Skin of body (tissue), 2 donors: ENCODE data around the gene SLC25A22. TPM values are rescaled to one million over a fixed set of nuclear protein-coding genes. Genes with fewer than 3 reads are reported as not detected.

ENCODE experiments used
- DNase-seq: peaks from one replicate; lab custom pipeline; 2025; lab: John Stamatoyannopoulos, UW
- total RNA-seq: library from RNA; depleted of rRNA; stranded (reverse); fragments of >200 nt; gene quantifications from one replicate; pipeline ENCODE4 v1.2.3, GENCODE V29; 2014

Gene SLC25A22
- 11.6 TPM for total RNA-seq

DNA sequence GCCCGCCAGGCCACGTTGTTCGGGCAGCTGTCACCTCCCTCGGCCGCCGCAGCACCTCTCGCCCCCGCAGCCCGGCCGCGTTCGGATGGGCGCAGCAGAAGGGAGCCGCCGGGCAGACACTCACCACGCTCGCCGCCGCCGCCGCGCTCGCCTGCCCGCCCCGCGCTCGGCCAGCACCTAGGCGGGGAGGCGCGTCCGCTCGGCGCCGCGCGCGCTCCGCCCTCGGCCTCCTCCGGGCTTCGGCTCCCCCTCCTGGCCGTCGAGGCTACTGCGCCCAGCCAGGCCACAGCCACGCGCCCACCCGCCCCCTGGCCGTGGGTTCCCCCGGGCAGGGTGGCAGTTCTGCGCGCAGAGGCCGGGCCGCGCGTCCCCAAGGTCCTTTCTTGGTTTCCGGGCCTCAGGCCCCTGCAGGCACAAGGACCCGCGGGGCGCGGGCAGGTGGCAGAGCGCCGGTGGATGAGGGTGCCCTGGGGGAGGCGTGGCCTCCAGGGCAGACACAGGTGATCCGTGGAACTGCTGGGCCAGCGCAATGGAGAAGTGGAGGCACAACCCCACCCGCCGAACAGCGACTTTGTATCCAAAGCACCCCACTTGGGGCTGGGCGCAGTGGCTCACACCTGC is at the start of gene SLC25A22:
TSS of gene SLC25A22 (minus strand) at position 189 of the 621 bp plus-strand sequence. CDS start 3,275 bp downstream, outside the sequence.
- peak; percentile 62 for DNase-seq

DNA sequence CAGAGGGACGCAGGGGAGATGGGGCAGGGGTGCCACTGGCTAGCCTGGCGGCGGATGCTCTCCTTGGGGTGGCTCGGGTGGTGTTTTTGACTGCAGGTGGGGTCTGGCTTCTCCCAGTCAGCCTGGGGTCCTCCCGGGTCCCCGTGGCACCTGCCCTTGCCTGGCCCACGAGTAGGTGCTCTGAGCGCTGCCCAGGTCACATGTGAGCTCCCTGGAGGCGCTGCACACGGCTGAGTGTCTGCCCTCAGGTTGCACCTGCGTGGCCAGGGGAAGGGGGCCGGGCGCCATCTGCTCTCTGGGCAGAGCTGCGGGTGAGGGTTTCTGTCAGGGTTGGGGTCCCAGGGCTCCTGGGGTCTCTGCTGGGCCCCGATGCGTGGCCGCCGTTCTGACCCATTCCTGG is 49.8 kb upstream of the SLC25A22 start:
- no peak for DNase-seq

DNA sequence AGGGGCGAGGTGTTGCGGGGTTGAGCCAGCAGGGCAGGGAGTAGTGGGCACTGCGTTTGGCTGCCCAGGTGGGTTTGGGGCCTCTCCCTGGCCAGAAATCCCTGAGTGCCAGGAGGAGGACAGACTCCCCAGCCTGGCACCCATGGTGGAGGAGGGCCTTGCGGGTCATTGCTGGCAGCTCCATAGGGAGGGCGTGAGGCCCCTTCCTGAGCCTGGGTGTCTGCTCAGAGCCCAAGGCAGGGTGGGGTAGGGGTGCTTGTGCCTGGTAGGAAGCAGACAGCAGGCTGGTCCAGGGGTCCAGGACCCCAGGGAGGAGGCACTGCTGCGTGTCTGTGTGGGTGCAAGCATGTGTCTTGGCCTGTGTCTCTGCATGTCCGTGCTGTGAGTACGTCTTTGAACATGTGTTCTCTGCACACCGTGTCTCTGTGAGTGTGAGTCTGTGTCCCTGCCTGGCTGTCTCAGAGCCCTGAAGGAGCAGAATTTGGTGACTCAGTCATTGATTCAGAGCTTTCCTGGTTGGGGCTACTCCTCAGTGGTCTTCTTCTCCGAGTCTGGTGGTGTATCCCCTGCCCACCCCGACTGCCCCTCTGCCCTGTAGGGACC is 48.5 kb upstream of the SLC25A22 start:
- no peak for DNase-seq

DNA sequence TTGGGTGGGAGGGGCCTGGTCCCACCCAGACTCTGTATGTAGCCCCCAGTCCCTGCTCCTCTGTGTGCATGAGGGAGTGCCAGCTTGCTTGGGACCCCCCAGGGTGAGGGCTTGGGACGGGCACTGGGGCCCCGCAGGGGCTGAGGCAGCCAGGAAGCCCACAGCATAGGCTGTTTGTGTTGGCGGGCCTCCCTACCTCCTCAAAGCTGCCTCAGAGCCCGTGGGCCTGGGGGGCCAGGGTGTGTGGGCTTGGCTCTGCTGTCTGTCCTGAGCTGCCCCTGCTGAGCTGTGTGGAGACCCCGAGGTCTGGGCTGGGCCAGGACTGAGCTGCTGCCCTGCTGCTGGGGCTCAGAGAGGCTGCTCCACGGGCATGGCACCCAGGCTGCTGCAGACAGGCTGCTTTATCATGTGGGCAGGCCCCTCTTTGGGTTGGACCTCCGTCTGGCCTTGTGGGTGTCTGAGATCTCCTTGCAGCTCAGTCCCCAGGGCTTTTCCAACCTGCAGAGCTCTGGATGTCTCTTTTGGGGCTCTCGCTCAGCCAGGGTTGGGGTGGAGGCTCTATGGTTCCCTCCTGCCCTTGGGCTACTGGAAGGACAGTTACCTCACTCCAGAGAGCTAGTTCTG is 47.9 kb upstream of the SLC25A22 start:
- no peak for DNase-seq

DNA sequence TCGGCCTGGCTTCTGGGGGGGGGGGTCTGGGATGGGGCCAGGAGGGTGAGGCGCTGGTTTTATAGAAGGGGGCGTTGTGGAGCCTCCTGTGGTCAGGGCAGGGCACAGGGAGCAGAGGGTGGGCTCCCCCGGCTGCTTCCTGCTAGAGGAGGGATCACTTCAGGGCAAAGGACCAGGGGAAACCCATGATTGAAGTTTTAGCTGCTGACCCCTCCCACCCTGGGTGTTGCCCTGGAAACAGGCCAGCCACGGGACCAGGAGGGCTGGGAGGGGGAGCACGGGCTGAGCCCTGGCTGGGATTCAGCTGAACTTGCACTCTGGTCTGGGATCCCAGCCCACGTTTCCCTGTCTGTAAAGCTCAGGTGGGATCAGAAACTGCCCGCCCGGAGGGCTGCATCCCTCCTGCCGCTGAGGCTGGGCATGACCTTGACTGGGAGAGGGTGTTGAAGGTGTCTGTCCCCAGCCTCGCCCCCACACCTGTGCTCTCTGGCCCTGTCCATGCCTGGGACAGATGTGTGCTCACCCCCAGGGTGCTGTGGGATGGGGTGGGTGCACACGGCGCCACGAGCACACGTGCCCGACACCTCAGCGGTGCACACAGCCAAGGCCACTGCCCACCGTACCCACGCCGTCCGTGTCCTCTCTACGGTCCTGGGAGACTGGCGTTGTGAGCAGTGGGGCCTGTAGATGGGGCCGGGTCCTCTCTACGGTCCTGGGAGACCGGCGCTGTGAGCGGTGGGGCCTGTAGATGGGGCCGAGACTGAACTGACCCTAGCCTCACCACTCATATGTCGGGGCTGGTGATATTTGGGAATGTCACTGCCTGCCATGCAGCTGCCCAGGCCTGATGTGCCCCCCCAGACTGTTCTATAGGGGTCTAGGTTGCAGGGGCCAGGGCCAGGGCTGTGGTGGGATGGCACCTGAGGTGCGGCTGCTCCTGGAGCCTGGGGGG is 46.9 kb upstream of the SLC25A22 start:
- peak; percentile 94 for DNase-seq

DNA sequence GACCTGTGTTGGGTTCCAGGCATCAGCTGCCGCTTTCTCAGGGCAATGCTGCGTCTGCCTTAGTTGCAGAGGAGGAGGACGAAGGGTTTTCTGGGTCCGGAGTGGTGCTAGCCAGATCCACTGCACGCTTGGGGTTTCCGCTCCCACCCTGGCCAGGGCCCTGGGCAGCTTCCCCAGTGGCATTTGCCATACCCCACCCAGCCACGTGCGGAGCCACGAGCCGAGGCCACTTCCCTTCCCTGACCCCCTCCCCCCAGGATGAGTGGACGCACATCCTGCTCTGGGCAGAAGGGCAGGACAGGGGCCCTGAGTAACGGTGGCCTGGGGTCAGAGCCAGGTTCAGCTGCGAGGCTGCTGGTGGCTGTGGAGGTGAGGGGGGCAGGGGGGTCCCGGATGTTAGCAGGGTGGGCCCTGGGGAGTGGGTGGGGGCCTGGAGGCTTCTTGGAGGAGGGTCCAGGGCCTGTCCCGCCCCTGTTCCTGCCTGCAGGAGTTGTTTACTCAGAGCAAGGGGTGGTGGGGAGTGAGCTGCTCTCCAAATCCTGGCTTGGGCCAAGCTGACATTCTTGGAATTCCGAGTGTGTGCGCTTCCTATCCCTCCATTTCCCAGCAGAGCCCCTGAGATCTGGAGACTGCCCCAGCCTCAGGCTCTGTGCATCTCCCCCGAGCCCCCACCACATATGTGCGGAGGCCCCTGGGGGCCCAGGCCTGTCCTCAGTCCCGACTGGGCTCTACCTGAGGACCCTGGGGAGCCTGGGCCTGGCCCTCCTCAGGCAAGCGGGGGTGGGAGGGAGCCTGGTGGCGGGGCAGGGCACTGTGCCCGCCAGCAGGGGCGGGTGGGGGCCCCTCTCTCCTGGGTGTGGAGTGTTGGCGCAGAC is 46.0 kb upstream of the SLC25A22 start:
- DNase-seq: peak; percentile 92

DNA sequence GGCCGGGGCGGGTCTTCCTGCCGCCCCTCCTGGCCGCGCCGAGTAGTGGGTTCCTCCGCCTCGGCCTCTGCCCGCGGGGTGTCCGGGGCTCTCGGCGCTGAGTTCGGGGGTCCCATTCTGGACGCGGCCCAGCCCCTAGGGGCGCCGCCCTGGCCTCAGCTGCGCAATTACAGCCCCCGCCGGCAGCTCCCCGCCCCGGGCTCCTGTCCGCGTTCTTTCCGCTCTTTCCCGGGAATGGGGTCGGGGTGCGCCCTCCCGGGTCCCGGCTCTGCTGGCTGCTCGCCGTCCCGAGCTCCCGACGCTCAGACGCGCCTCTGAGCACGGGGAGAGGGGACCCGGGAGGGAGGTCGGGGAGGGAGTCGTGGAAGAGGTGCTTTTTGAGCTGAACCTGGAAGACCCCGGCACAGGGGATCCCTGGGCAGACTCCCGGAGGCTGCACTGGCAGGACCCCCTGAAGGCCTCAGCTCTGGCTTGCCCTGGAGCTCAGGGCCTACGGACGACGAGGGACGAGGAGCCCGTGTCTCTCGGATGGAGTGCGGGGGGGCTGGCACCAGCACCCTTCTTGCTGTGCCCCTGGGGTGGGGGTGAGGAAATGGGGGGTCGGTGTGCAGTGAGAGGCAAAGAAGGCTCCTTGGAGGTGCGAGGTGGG is 45.1 kb upstream of the SLC25A22 start:
- DNase-seq: no peak

DNA sequence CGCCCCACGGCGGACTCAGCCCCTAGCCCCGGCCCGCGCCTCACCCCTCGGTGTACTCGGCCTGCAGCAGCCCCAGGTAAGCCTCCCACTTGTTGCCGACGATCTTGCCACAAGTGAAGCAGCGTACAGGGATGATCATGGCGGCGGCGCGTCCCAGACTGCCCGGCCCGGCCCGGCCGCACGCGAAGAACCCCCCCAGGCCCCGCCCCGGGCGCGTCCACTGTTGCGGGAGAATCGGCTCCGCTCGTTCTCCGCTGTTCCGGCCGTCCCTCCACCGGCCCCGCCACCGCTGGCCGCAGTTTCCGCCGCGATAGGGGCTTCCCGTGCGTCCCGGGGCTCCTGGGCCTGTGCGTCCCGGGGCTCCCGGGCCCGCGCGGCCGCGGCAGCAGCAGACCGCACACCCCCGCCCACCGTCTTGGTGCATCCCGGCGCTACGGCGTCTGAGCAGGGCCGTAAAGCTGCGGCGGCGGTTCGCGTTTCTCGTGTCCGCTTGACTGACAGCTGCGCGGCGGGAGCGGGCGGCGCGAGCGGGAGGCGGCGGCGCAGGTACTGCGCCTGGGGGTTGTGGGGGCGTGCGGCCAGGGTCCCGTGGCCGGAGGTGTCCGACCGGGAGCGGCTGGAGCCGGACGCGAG is 44.4 kb upstream of the SLC25A22 start, which contains the start of the genes POLR2L and TSPAN4:
TSS of gene POLR2L (minus strand) at position 160 of the 633 bp plus-strand sequence. CDS start at position 139, 21 bp downstream.
TSS of gene TSPAN4 (plus strand) at position 483 of the 633 bp plus-strand sequence. CDS start 7,453 bp downstream, outside the sequence.
- DNase-seq: peak; percentile 82

DNA sequence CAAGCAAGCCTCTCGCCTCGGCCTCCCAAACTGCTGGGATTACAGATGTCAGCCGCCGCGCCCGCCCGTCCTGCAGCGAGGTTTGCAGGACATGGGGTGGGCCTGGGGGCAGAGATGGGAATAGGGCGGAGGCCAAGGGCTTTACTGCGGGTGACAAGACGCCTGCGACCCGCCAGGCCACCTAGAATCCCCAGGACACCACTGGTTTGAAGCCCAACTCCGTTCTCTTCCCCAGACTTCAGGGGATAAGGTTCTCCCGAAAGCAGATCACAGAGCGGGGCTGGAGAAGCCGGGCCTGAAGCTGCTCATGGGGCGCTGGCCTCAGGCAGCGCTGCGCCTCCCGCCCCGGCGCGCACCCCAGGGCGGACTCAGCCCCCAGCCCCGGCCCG is 43.9 kb upstream of the SLC25A22 start:
- DNase-seq: no peak

DNA sequence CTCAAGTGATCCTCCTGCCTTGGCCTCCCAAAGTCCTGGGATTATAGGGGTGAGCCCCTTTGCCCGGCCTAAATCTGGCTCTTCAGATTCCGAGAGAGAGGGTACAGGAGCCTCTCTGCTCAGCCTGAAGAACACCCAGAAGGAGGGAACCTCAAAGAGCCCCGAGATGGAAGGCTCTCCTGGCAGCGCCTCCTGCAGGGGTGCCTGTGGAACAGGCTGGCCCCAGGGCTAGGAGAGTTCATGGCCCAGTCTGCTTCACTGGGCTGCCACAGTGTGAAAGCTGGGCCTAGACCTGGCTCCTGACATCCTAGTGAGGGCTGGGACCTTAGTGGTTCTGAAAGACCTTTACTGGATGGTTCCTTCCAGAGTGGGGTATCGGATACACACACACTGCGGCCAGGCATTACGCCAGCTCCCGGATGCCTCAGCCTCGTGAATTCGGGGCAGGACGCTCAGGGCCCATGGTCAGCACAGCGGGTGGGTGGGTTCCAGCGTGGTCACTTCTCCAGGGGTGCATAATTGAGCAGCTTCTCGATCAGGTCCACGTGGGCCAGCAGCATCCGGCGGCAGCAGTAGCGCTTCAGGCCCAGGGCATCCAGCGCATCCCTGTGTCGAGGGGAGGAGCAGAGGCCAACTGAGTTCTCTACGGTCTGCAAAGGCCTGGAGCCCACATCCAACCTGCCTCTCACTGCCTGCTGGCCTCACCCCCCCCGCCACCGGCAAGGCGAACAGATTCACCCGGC is 42.0 kb upstream of the SLC25A22 start:
- no peak for DNase-seq

DNA sequence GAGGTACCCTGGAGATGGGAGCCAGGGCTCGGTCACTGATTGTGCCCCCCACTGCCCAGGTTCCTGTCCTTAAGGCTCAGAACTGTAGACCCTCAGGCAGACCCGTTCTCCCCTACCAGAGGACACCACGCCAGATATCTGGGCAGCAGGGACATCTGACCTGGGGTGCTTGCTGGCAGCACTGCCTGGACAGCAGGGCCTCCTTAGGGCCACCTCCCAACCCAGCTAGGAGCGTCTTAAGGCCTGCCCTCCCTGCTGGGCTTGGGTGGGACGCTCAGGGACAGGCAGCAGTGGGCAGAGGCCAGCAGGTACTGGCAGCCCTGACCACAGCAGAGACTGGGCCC is 41.2 kb upstream of the SLC25A22 start:
- no peak for DNase-seq

DNA sequence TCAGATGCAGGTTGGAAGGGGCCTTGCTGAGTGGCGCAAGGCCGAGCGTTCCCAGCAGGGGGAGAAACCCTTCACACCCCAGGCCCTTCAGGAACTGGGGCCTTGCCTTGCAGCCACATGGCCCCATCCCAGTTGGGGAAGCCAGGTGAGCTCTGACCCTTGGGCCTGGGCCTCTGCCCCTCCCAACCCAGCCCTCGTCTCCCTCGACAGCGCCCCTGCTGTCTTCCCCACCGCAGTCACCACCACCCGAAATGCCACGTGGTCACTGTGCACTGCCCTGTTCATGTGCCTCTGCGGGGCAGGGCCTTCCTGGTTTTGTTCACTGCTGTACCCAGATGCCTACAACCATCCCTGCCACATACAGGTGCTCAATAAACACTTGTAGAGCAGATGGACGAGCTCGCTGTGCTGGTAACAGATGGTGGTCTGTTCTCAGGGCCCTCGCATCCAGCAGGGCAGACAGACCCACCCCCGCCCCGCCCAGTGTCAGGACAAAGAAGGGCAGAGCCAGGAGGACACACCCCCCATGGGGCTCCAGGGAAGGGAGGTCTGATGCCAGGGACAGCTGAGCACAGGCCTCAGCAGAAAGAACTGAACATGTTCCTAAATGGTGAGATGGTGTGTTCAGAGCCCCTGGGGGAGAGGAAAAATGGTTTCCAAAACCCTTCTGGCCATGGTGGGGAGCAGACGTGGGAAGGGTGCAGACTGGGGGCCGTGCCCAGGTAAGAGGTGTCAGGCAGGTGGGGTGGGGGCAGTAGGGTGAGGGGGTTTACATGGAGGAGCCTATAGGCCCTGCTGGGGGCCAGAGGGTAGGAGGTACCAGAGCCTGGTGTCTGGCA is 40.6 kb upstream of the SLC25A22 start:
- no peak for DNase-seq

DNA sequence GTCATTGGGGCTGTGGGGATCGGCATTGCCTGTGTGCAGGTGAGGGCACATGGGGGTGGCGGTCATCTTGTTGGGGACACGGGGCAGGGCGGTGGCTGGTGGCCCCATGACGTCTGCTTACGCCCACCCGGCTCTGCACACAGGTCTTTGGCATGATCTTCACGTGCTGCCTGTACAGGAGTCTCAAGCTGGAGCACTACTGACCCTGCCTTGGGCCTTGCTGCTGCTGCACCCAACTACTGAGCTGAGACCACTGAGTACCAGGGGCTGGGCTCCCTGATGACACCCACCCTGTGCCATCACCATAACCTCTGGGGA is 39.9 kb upstream of the SLC25A22 start:
- no peak for DNase-seq

DNA sequence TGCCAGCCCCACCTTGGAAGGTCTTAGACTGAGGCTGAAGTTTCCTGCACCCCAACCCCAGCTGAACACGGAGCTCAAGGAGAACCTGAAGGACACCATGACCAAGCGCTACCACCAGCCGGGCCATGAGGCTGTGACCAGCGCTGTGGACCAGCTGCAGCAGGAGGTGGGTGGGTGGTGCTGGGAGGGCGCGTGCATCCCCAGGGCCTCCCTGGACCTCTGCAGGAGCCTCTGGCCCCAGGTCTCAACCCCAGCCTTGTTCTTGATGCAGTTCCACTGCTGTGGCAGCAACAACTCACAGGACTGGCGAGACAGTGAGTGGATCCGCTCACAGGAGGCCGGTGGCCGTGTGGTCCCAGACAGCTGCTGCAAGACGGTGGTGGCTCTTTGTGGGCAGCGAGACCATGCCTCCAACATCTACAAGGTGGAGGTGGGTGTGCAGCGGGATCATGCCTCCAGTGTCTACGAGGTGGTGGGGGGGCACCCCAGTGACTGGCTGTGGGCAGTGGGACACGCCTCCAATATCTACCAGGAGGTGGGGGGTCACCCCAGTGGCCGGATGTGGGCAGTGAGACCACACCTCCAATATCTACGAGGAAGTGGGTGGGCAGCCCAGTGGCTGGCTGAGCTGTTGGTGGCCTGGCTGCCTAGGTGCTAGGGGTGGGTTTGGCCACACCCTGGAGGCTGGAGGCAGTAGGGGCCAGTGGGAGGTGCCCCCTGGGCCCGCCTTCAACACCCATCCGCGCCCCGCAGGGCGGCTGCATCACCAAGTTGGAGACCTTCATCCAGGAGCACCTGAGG is 39.3 kb upstream of the SLC25A22 start:
- no peak for DNase-seq

DNA sequence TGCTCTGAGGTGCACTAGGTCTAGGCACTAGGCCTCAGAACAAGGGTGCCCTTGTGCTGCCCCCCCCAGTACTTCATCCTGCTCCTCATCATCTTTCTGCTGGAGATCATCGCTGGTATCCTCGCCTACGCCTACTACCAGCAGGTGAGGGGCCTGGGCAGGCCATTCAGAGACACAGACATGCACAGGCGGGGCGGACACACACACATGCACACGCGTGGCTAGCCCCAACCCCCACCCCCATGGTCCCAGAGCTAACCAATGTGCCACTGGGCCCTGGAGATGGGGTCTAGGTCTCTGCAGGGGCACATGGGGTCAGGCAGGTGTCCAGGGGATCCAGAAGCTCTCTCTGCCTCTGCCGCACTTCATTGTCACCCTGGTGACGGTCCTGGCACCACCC is 38.6 kb upstream of the SLC25A22 start:
- DNase-seq: no peak

DNA sequence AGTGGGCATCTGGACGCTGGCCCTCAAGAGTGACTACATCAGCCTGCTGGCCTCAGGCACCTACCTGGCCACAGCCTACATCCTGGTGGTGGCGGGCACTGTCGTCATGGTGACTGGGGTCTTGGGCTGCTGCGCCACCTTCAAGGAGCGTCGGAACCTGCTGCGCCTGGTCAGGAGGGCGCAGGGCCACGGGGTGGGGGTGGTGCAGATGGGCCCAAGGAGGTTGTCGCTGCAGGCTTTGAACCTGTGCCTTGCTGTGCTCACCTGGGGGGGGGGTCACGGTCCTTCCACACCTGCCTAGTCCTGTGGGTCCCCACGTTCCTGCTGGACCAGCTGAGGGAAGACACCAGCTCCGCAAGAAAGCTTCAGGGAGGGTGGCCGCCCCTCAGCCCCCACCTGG is 38.2 kb upstream of the SLC25A22 start:
- DNase-seq: no peak
